GM19351 (cell line): ENCODE data around the gene CACTIN.

Source experiments
- ATAC-seq: cut with Tn5 transposase; IDR thresholded peaks from one replicate; pipeline ENCODE4 v1.9.1; 2021; ENCODE audit warnings: mild to moderate bottlenecking, moderate library complexity; ENCODE audit not compliant: unreplicated experiment

Gene CACTIN

GRCh38 chr19:3664879-3665642 lies 38.5 kb upstream of the CACTIN start:
- ATAC-seq = no peak

GRCh38 chr19:3663838-3664237 lies 37.2 kb upstream of the CACTIN start:
- no peak for ATAC-seq

GRCh38 chr19:3661284-3662238 lies 35.0 kb upstream of the CACTIN start:
- no peak for ATAC-seq

- ATAC-seq = no peak
Measured at GRCh38 chr19:3660493-3661219, 34.1 kb upstream of the CACTIN start.

GRCh38 chr19:3659746-3660112 lies 33.1 kb upstream of the CACTIN start:
- no peak for ATAC-seq

GRCh38 chr19:3658870-3659745 lies 32.5 kb upstream of the CACTIN start:
- no peak for ATAC-seq

- no peak for ATAC-seq
Measured at GRCh38 chr19:3658004-3658869, 31.6 kb upstream of the CACTIN start.

GRCh38 chr19:3657395-3657769 lies 30.8 kb upstream of the CACTIN start:
- ATAC-seq = no peak

- no peak for ATAC-seq
Measured at GRCh38 chr19:3656747-3657394, 30.3 kb upstream of the CACTIN start.

- ATAC-seq = no peak
Measured at GRCh38 chr19:3656073-3656746, 29.6 kb upstream of the CACTIN start.

GRCh38 chr19:3655402-3656072 lies 28.9 kb upstream of the CACTIN start:
- ATAC-seq = no peak

- no peak for ATAC-seq
Measured at GRCh38 chr19:3653865-3654513, 27.4 kb upstream of the CACTIN start.

GRCh38 chr19:3653081-3653795 lies 26.6 kb upstream of the CACTIN start:
- no peak for ATAC-seq

GRCh38 chr19:3652422-3652821 lies 25.8 kb upstream of the CACTIN start:
- ATAC-seq = no peak

GRCh38 chr19:3651684-3652083 lies 25.1 kb upstream of the CACTIN start:
- ATAC-seq = no peak

GRCh38 chr19:3649888-3650287 lies 23.3 kb upstream of the CACTIN start:
- no peak for ATAC-seq
